IMR-90 (cell line): Measurements from ENCODE around the gene MLXIPL. TPM values are rescaled to one million over a fixed set of nuclear protein-coding genes. Genes with fewer than 3 reads are reported as not detected.

ENCODE experiments used
- CHD1 ChIP-seq: IDR thresholded peaks from 2 replicates; pipeline ENCODE4 v1.6.1; 2012; ENCODE audit warnings: low read depth, low read length, improper control_type of control experiment
- MAFK ChIP-seq: IDR thresholded peaks from 2 replicates; pipeline ENCODE4 v1.6.1; 2012; ENCODE audit warnings: low read depth, low read length, improper control_type of control experiment
- POLR2A ChIP-seq: IDR thresholded peaks from 2 replicates; pipeline ENCODE4 v1.6.1; 2012; ENCODE audit warnings: mild to moderate bottlenecking, low read depth, low read length
- polyA plus RNA-seq, 3 experiments: library from polyadenylated mRNA; depleted of rRNA; stranded (reverse); fragments of >200 nt; gene quantifications; 2 replicates each; pipeline ENCODE4 v1.2.3, GENCODE V29; 2012; ENCODE audit warnings: low replicate concordance in 1 of 3
- total RNA-seq: library from RNA; depleted of rRNA; stranded (reverse); fragments of >200 nt; gene quantifications from 2 replicates; pipeline ENCODE4 v1.2.3, GENCODE V29; 2012
- TF ChIP-seq, protein P1 (sequence below): fragments of 150-350 bp; IDR thresholded peaks from 2 replicates; pipeline ENCODE4 v1.6.1; 2017; ENCODE audit warnings: mild to moderate bottlenecking, antibody characterized with exemption, low read length, low read depth
- TF ChIP-seq, protein P2 (sequence below): fragments of 150-350 bp; IDR thresholded peaks from 2 replicates; pipeline ENCODE4 v1.6.1; 2016; ENCODE audit warnings: low read depth, mild to moderate bottlenecking, low read length, moderate library complexity, borderline replicate concordance

Gene MLXIPL
- total and polyA plus RNA-seq, 2 of the 4 experiments (the other 2 are of a cell fraction): not detected

DNA sequence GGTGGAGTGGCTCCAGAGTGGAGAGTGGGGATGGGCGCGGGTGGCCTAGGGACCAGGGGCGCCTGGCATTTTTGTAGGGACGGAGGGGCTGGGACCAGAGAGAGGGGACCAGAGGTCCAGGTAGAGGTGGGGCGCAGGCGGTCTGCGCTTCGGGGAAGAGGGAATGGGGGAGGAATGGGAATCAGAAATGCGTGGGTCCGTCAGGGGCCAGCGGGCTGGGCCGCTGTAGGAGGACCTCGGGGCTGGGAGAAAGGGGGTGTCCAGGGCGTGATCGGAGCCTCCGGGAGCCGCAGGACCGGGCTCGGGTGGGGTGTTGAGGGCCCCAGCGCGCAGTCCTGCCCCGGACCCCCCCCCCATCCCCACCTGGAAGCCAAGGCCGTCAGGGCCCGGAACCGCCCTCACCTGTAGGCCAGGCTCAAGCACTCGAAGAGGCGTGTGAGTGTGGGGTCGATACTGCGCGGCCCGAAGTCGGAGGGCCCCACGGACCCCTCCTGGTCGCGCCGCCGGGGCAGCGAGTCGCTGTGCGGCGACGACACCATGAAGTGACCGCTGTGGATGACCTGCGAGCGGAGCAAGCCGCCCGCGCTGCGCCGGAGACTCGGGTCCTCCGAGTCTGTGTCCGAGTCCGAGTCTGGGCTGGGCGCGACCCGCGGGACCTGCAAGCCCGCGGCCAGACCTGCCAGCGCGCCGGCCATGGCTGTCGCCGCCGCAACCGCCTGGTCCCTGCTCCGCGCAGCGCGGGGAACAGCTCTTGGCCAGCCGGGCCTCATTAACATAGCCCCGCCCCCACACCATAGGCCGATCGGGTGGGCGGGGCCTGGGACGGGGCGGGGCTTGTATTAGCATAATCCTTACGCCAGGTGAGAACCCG is at the start of gene MLXIPL (continued):
- TF ChIP-seq, protein P1, sequence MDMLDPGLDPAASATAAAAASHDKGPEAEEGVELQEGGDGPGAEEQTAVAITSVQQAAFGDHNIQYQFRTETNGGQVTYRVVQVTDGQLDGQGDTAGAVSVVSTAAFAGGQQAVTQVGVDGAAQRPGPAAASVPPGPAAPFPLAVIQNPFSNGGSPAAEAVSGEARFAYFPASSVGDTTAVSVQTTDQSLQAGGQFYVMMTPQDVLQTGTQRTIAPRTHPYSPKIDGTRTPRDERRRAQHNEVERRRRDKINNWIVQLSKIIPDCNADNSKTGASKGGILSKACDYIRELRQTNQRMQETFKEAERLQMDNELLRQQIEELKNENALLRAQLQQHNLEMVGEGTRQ: no peak
- TF ChIP-seq MAFK (no peak), CHD1 (no peak), POLR2A (no peak)
- TF ChIP-seq, protein P2, sequence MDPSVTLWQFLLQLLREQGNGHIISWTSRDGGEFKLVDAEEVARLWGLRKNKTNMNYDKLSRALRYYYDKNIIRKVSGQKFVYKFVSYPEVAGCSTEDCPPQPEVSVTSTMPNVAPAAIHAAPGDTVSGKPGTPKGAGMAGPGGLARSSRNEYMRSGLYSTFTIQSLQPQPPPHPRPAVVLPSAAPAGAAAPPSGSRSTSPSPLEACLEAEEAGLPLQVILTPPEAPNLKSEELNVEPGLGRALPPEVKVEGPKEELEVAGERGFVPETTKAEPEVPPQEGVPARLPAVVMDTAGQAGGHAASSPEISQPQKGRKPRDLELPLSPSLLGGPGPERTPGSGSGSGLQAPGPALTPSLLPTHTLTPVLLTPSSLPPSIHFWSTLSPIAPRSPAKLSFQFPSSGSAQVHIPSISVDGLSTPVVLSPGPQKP: no peak
